ENCODE measurements around the gene MAD2L1BP.

The MAD2L1BP gene

DNA sequence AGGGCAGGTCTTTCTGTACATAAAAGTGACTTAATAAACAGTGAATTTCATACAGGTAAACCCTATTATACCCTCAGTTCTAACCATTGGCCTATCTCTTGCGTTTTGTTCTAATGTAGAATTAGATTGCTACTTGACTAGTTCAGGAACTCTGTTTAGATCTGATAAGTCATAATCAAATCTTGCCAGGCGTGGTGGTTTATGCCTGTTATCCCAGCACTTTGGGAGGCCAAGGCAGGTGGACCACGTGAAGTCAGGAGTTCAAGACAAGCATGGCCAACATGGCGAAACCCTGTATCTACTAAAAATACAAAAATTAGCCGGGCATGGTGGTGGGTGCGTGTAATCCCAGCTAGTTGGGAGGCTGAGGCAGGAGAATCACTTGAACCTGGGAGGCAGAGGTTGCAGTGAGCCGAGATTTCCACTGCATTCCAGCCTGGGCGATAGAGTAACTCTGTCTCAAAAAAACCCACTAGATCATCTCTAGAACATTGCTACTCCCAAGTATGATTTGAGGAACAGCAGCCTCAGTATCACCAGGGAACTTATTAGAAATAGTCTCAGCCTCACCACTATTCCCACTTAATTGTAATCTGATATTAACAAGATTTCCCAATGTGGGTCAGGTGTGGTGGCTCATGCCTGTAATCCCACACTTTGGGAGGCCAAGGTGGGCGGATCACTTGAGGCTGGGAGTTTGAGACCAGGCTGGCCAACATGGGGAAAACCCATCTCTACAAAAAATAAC, 18.7 kb upstream of the MAD2L1BP start:
- no peak for DNase-seq (ENCODE audit: low read depth, low spot score)
- no peak overlapping the region for H3K4me3 ChIP-seq (ENCODE audit: low read depth, low read length)
- TF ChIP-seq, protein P1, sequence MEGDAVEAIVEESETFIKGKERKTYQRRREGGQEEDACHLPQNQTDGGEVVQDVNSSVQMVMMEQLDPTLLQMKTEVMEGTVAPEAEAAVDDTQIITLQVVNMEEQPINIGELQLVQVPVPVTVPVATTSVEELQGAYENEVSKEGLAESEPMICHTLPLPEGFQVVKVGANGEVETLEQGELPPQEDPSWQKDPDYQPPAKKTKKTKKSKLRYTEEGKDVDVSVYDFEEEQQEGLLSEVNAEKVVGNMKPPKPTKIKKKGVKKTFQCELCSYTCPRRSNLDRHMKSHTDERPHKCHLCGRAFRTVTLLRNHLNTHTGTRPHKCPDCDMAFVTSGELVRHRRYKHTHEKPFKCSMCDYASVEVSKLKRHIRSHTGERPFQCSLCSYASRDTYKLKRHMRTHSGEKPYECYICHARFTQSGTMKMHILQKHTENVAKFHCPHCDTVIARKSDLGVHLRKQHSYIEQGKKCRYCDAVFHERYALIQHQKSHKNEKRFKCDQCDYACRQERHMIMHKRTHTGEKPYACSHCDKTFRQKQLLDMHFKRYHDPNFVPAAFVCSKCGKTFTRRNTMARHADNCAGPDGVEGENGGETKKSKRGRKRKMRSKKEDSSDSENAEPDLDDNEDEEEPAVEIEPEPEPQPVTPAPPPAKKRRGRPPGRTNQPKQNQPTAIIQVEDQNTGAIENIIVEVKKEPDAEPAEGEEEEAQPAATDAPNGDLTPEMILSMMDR (IDR thresholded peaks at IDR 0.05; ENCODE audit: low read depth, low read length), result no peak
- in situ Hi-C loops (cut with HindIII; ENCODE audit: low sequenced_read_pairs), result no loop called here

DNA sequence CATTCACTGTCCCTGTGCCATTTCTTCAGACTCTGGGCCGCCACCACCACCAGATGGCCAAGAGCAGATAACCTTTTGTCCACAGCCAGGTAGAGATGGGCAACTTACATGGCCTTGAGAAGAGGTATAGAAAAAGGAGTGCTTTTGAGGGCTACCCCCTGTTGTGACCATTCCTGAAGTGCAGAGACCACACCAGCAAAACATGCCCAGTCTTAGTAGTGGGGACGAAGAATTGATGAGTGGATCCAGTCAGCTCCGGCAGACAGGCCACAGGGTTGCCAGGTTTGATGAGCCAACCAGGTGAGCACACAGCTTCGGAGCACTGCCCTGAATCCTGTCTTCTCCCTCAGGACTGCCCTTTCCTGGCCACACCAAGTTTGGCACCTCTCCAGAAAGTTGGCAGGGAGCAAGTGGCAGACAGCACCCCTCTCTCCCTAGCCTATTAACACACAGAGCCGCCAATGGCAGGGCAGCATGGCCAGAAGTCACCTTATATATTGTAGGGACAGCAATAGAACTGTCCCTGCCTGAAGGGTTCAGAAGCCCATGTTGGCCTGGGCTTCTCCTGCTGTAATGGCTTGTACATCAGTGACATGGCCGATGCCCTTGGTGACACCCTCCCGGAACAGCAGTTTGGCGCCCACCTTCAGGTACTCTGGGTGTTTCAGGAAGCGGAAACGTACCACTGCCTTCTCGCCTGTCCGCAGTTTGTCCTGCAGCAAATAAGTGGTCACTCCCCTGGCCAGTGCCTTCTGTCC, 14.4 kb upstream of the MAD2L1BP start:
- no peak for DNase-seq (ENCODE audit: low read depth, low spot score)
- in situ Hi-C loops (cut with HindIII; ENCODE audit: low sequenced_read_pairs), result no loop called here
- H3K4me3 ChIP-seq (ENCODE audit: low read depth, low read length), result no peak overlapping the region
- TF ChIP-seq, protein P1 (IDR thresholded peaks at IDR 0.05; ENCODE audit: low read depth, low read length), result no peak

DNA sequence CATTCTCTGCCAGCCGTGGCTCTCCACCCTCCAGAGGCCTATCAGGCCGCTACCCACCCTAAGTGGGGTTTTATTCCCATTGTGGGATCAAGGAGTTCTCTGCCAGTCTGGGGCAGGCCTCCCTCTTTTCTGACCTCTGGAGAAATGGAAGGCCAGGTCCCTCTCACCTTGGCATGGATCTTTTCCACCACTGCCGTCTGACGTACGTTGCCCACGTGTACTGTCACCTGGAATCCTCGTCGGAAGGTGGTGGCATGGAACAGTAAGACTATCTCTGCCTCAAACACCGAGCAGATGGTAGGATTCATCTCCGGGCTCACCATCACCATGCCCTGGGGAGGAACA, 13.8 kb upstream of the MAD2L1BP start:
- no peak for DNase-seq (ENCODE audit: low read depth, low spot score)
- in situ Hi-C loops (cut with HindIII; ENCODE audit: low sequenced_read_pairs), result no loop called here
- TF ChIP-seq, protein P1 (IDR thresholded peaks at IDR 0.05; ENCODE audit: low read depth, low read length), result no peak
- H3K4me3 ChIP-seq (ENCODE audit: low read depth, low read length), result no peak overlapping the region

DNA sequence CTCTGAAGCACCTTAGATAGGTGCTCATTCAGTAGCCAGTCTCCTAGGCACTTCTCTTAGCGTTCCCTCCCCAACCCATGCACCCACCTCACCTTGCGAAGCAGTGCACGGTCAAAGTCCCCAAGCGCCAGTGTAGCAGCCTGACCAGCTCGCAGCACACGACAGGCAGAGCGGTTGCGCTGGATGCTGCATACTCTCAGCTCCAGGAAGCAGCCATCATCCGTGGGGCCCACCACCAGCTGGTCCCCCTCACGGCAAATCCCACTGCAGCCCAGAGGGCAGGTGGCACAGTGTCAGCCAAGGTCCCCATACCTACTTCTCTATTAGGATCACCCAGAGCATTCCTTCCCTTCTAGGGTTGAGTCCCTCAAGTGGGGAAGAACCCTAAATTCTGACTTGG, 13.1 kb upstream of the MAD2L1BP start:
- TF ChIP-seq, protein P1 (IDR thresholded peaks at IDR 0.05; ENCODE audit: low read depth, low read length), result no peak
- H3K4me3 ChIP-seq (ENCODE audit: low read depth, low read length), result no peak overlapping the region
- in situ Hi-C loops (cut with HindIII; ENCODE audit: low sequenced_read_pairs), result no loop called here
- DNase-seq (ENCODE audit: low read depth, low spot score), result no peak

DNA sequence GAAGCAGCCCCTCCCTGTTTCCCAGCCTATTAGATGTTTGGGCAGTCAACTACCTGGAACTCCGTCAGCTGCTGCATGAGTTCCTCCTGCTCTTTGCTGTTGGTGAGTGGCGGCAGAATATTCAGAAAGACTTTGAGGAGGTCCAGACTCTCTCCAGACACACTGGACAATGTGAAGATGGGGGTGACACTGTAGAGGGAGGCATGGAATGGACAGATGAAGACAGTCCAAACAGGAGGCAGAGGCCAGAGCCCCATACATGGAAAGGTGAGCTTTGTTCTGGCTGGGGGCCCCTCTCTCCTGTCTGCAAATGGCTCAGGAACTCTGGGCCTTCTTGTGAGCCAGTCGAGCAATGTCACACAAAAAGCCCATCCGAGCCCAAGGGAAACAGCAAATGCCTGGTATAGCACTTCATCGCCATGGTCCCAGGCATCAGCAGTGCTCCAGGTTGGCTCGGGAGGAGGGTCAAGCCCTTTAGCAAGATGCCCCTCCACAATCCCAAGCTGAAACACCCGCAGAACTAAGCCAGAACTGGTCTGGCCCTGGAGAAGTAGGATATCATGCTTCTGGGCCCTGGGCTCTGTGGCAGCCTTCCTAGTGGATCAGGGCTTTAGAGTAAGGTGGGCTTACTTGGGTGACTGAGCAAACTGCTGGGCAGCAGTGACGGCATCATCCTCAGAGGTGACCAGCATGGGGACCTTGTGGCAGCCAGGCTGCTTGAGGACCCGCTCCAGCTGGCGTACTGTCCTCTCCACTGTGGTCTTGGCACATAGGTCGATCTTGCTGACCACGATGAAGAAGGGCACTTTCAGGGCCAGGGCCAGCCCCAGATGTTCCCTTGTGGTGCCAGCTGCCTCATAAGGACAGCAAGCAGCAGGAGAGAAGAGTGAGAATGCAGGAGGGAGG, 11.5 kb upstream of the MAD2L1BP start:
- H3K4me3 ChIP-seq (ENCODE audit: low read depth, low read length), result no peak overlapping the region
- TF ChIP-seq, protein P1 (IDR thresholded peaks at IDR 0.05; ENCODE audit: low read depth, low read length), result no peak
- DNase-seq (ENCODE audit: low read depth, low spot score), result no peak
- in situ Hi-C loops (cut with HindIII; ENCODE audit: low sequenced_read_pairs), result no loop called here

DNA sequence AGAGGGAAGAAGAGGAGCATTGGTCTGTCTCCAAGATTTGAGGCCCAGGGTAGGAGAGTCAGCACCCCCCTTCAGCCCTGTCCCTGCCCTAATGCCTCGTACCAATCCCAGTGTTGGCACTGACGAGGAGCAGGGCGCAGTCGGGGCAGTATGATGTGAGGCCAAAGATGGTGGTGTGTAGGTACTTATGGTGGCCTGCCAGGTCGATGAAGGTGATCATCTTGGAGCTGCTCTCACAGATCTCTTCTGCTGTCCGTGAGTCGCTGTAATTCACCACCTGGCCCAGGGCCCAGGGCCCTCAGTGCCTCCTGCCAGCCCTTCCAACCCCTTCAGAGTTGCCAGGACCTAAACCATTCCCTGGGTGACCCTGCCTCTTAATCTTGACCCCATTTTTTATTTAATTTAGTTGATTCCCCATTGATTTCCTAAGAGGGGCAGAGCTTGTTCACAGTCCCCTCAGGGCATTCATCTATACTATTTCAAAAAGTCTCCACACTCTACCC, 10.8 kb upstream of the MAD2L1BP start:
- H3K4me3 ChIP-seq (ENCODE audit: low read depth, low read length), result no peak overlapping the region
- no peak for DNase-seq (ENCODE audit: low read depth, low spot score)
- TF ChIP-seq, protein P1 (IDR thresholded peaks at IDR 0.05; ENCODE audit: low read depth, low read length), result no peak
- in situ Hi-C loops (cut with HindIII; ENCODE audit: low sequenced_read_pairs), result no loop called here
